PFSK-1 (cell line): Measurements from ENCODE around the gene HCST.

ENCODE experiments used
- FOXP2 ChIP-seq: optimal IDR thresholded peaks from 2 replicates; pipeline ENCODE3; 2011; ENCODE audit warnings: borderline replicate concordance, control low read depth, inconsistent platforms; ENCODE audit not compliant: insufficient read depth; ENCODE audit errors: extremely low read length, extremely low read depth
- POLR2AphosphoS5 ChIP-seq: IDR thresholded peaks from 2 replicates; pipeline ENCODE4 v1.6.1; 2012; ENCODE audit warnings: low read depth, mild to moderate bottlenecking, control low read depth, low read length, moderate library complexity
- REST ChIP-seq, 2 experiments: IDR thresholded peaks; 2 replicates each; pipeline versions ENCODE4 v1.6.1 to v1.8.0; 2011 to 2012; ENCODE audit warnings: low read depth in 2 of 2, low read length in 2 of 2, control low read depth in 1 of 2, inconsistent platforms in 1 of 2, mild to moderate bottlenecking in 1 of 2, moderate library complexity in 1 of 2; ENCODE audit not compliant: insufficient read depth in 1 of 2
- SIN3A ChIP-seq: IDR thresholded peaks from 2 replicates; pipeline ENCODE4 v1.6.1; 2012; ENCODE audit warnings: mild to moderate bottlenecking, low read length, moderate library complexity, borderline replicate concordance; ENCODE audit not compliant: insufficient read depth
- TAF1 ChIP-seq: IDR thresholded peaks from 2 replicates; pipeline ENCODE4 v1.6.1; 2012; ENCODE audit warnings: low read length, control low read depth, borderline replicate concordance; ENCODE audit not compliant: insufficient read depth

HCST gene

GRCh38 chr19:35895911-35896642, 6.3 kb upstream of the HCST start:
- no peak for TF ChIP-seq TAF1
- TF ChIP-seq REST (IDR thresholded peaks at IDR 0.05; ENCODE audit: insufficient read depth in 1 of 2, low read depth in 2 of 2, low read length in 2 of 2): no peak
- no peak for TF ChIP-seq POLR2AphosphoS5
- TF ChIP-seq SIN3A: no peak
- TF ChIP-seq FOXP2: no peak

GRCh38 chr19:35896643-35897040, 5.7 kb upstream of the HCST start:
- no peak for TF ChIP-seq SIN3A
- no peak for TF ChIP-seq FOXP2
- no peak for TF ChIP-seq POLR2AphosphoS5
- TF ChIP-seq REST (IDR thresholded peaks at IDR 0.05; ENCODE audit: insufficient read depth in 1 of 2, low read depth in 2 of 2, low read length in 2 of 2): no peak
- no peak for TF ChIP-seq TAF1

GRCh38 chr19:35897706-35898451, 4.5 kb upstream of the HCST start:
- no peak for TF ChIP-seq POLR2AphosphoS5
- TF ChIP-seq SIN3A: no peak
- TF ChIP-seq FOXP2: no peak
- TF ChIP-seq REST (IDR thresholded peaks at IDR 0.05; ENCODE audit: insufficient read depth in 1 of 2, low read depth in 2 of 2, low read length in 2 of 2): no peak
- TF ChIP-seq TAF1: no peak

- no peak for TF ChIP-seq FOXP2
- no peak for TF ChIP-seq REST (IDR thresholded peaks at IDR 0.05; ENCODE audit: insufficient read depth in 1 of 2, low read depth in 2 of 2, low read length in 2 of 2)
- TF ChIP-seq POLR2AphosphoS5: no peak
- TF ChIP-seq SIN3A: no peak
- no peak for TF ChIP-seq TAF1
These were observed 3.9 kb upstream of the HCST start for GRCh38 chr19:35898499-35898809.
